NCI-H748 (cell line): ENCODE measurements around the gene SMIM36.
"Not testable (repeated sequence)": the region's sequence is repeated elsewhere in the genome, so short reads cannot be mapped to it uniquely, and the experiment has no call there.

Source experiments
- DNase-seq: peaks from one replicate; lab custom pipeline; 2025; ENCODE audit not compliant: unreplicated experiment; lab: John Stamatoyannopoulos, UW

SMIM36 gene

GRCh38 chr17:55507669-55508068, 3.6 kb downstream of the SMIM36 start:
- DNase-seq: not testable (repeated sequence)

GRCh38 chr17:55501626-55502025, 9.6 kb downstream of the SMIM36 start:
- peak; percentile 72 for DNase-seq

GRCh38 chr17:55500103-55500502, 11.1 kb downstream of the SMIM36 start:
- DNase-seq: no peak

- no peak for DNase-seq
These were observed 15.0 kb downstream of the SMIM36 start for GRCh38 chr17:55496094-55496881.

- DNase-seq: no peak
These were observed 16.0 kb downstream of the SMIM36 start for GRCh38 chr17:55495239-55495638.

GRCh38 chr17:55492781-55493341, 18.4 kb downstream of the SMIM36 start:
- DNase-seq: no peak

GRCh38 chr17:55490376-55490775, 20.9 kb downstream of the SMIM36 start:
- DNase-seq: no peak

- no peak for DNase-seq
These were observed 23.4 kb downstream of the SMIM36 start for GRCh38 chr17:55487695-55488432.

GRCh38 chr17:55484575-55484974, 26.7 kb downstream of the SMIM36 start:
- no peak for DNase-seq

GRCh38 chr17:55482591-55483389, 28.5 kb downstream of the SMIM36 start:
- DNase-seq: no peak

- no peak for DNase-seq
These were observed 30.5 kb downstream of the SMIM36 start for GRCh38 chr17:55480631-55481315.

- DNase-seq: no peak
These were observed 31.3 kb downstream of the SMIM36 start for GRCh38 chr17:55479903-55480302.

- DNase-seq: no peak
These were observed 32.3 kb downstream of the SMIM36 start for GRCh38 chr17:55478971-55479370.

- DNase-seq: no peak
These were observed 44.6 kb downstream of the SMIM36 start for GRCh38 chr17:55466671-55467070.

GRCh38 chr17:55465771-55466170, 45.5 kb downstream of the SMIM36 start:
- not testable (repeated sequence) for DNase-seq

- no peak for DNase-seq
These were observed 47.7 kb downstream of the SMIM36 start for GRCh38 chr17:55463600-55463999.

- DNase-seq: no peak
These were observed 48.5 kb downstream of the SMIM36 start for GRCh38 chr17:55462711-55463110.

GRCh38 chr17:55462234-55462633, 49.0 kb downstream of the SMIM36 start:
- no peak for DNase-seq

- DNase-seq: no peak
These were observed 52.3 kb downstream of the SMIM36 start for GRCh38 chr17:55458978-55459377.

GRCh38 chr17:55458287-55458900, 52.9 kb downstream of the SMIM36 start:
- peak; percentile 20 for DNase-seq
